GM12864 (cell line): ENCODE results near the gene HBP1.
"Not testable (repeated sequence)": the region's sequence is repeated elsewhere in the genome, so short reads cannot be mapped to it uniquely, and the experiment has no call there.

Experiments used
- DNase-seq: peaks from one replicate; pipeline ENCODE4 v3.0.0-alpha.2; 2011; ENCODE audit warnings: low read depth
- H3K4me3 ChIP-seq: 2 replicates; pipeline ENCODE4 v1.5.1; 2011; ENCODE audit warnings: mild to moderate bottlenecking, low read depth, low read length, control low read depth
- CTCF ChIP-seq: IDR thresholded peaks from 2 replicates; pipeline ENCODE4 v1.5.1; 2011; ENCODE audit warnings: low read depth, mild to moderate bottlenecking, moderate library complexity, low read length, control low read depth, inconsistent platforms; ENCODE audit errors: missing control alignments

The HBP1 gene

GRCh38 chr7:107220356-107220755 lies 51.6 kb downstream of the HBP1 start:
- DNase-seq = no peak
- no peak overlapping the region for H3K4me3 ChIP-seq
- TF ChIP-seq CTCF = no peak

DNA sequence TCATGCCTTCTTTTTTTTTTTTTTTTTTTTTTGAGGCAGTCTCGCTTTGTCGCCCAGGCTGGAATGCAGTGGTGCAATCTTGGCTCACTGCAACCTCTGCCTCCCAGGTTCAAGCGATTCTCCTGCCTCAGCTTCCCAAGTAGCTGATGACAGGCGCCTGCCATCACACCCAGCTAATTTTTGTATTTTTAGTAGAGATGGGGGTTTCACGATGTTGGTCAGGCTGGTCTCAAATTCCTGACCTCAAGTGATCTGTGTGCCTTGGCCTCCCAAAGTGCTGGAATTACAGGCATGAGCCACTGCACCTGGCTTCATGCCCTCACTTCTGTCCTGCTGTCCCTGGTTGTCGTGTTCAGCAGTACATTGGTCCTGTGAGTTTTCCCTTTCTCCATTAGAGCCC lies 52.0 kb downstream of the HBP1 start:
- not testable (repeated sequence) for H3K4me3 ChIP-seq, DNase-seq

- DNase-seq = no peak
- H3K4me3 ChIP-seq = no peak overlapping the region
- TF ChIP-seq CTCF = no peak
These were observed 55.8 kb downstream of the HBP1 start for GRCh38 chr7:107224374-107225223.

DNA sequence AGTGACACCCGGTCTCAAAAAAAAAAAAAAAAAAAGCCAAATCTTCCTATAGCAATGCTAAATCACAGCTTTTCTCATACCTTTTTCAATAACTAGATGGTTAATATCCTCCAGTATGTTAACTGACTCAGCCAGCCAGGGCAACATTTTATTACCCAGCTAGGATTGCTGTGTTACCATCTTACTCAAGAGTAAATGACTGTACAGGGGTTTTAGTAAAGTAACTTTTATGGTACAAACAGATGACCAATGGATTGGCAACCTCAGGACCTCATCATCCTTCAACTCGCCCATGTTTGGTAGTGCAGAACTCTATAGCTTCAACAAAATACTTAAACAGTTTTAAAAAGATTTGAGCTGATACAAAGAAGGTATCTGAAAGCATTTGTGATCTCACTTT lies 59.5 kb downstream of the HBP1 start:
- H3K4me3 ChIP-seq = no peak overlapping the region
- DNase-seq = no peak
- no peak for TF ChIP-seq CTCF

DNA sequence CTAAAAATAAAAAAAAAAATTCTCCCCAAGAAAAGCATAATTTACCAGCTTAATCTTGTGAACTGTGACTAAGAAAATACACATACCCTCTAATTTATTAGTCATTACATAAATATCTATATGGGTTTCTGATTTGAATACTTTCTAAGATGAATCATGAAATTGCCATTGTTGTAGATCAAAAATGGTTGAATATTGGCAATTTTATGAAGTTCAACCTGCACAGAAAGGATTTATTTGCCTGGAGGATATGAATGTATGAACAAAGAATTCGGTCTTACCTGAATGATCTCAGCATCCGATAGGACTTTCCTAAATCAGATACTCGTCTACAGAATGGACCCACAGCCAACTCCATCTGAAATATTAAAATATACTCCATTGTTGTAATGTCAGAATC lies 61.5 kb downstream of the HBP1 start:
- no peak overlapping the region for H3K4me3 ChIP-seq
- TF ChIP-seq CTCF = no peak
- DNase-seq = no peak

DNA sequence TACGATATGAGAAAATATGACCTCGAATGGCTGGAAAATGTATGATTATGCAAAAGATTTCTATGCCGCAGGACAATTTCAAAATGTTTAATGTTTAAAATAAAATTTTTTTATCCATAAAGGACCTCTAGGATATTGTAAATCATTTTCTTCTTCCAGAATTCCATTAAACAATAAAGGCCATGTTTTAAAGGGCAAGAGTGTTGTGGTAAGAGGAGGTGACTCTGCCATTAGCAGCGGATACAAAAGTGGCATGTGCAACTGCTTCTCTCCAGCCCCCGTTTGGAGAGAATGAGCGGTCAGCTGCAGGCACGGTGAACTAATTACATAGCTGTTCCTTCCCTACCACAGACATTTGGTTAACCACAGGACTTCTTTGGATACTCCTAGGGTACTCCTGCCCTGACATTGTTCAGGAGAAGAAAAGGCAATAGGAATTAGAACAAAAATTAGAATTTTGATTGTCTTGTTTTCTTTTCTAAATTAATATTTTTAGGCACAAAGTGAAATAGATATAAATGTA lies 63.8 kb downstream of the HBP1 start:
- no peak for TF ChIP-seq CTCF
- DNase-seq = no peak
- no peak overlapping the region for H3K4me3 ChIP-seq

GRCh38 chr7:107233174-107233573 lies 64.4 kb downstream of the HBP1 start:
- no peak for DNase-seq
- TF ChIP-seq CTCF = no peak
- H3K4me3 ChIP-seq = no peak overlapping the region
